GM20431 (cell line): ENCODE data around the gene USP2.

Experiments
- in situ Hi-C: fragments of 300-500 bp; cut with MseI, MboI; formaldehyde crosslinking; loops from one replicate; pipeline ENCODE4 v1.15.0; 2020; ENCODE audit warnings: low sequenced_read_pairs; ENCODE audit not compliant: unreplicated experiment

Gene USP2

GRCh38 chr11:119381181-119381988 lies at the start of gene USP2:
Gene USP2, minus strand, starts transcription at chr11:119381690. Its CDS starts 8,210 bp downstream, at chr11:119373480.
- in situ Hi-C loops = no loop called here

- in situ Hi-C loops = no loop called here
These were observed 45.8 kb upstream of the USP2 start for GRCh38 chr11:119427279-119427678.

GRCh38 chr11:119426142-119426541 lies 44.7 kb upstream of the USP2 start:
- in situ Hi-C loops = no loop called here

- in situ Hi-C loops = no loop called here
These were observed 43.3 kb upstream of the USP2 start for GRCh38 chr11:119424775-119425174.

GRCh38 chr11:119424276-119424675 lies 42.8 kb upstream of the USP2 start:
- in situ Hi-C loops = no loop called here

GRCh38 chr11:119423509-119424254 lies 42.2 kb upstream of the USP2 start:
- in situ Hi-C loops = no loop called here

- in situ Hi-C loops = no loop called here
These were observed 41.5 kb upstream of the USP2 start, which contains the start of gene THY1 for GRCh38 chr11:119422809-119423508. Gene THY1, minus strand, starts transcription at chr11:119423172. Its CDS starts 2,267 bp downstream, at chr11:119420905.

- in situ Hi-C loops = no loop called here
These were observed 40.7 kb upstream of the USP2 start for GRCh38 chr11:119421941-119422808.

- in situ Hi-C loops = no loop called here
These were observed 39.9 kb upstream of the USP2 start for GRCh38 chr11:119421351-119421750.

- in situ Hi-C loops = no loop called here
These were observed 39.1 kb upstream of the USP2 start for GRCh38 chr11:119420631-119421030.

GRCh38 chr11:119419834-119420492 lies 38.5 kb upstream of the USP2 start:
- in situ Hi-C loops = no loop called here

- in situ Hi-C loops = no loop called here
These were observed 37.8 kb upstream of the USP2 start for GRCh38 chr11:119419246-119419645.

- in situ Hi-C loops = no loop called here
These were observed 37.3 kb upstream of the USP2 start for GRCh38 chr11:119418759-119419158.

GRCh38 chr11:119417726-119418540 lies 36.4 kb upstream of the USP2 start:
- in situ Hi-C loops = no loop called here

GRCh38 chr11:119416606-119417580 lies 35.4 kb upstream of the USP2 start:
- in situ Hi-C loops = no loop called here

GRCh38 chr11:119415966-119416365 lies 34.5 kb upstream of the USP2 start:
- in situ Hi-C loops = no loop called here

GRCh38 chr11:119415517-119415916 lies 34.0 kb upstream of the USP2 start:
- in situ Hi-C loops = no loop called here
